GM20000 (cell line): ENCODE measurements around the gene CCR6.

Experiments used
- DNase-seq: peaks from one replicate; pipeline ENCODE4 v3.0.0; 2012; ENCODE audit warnings: low spot score
- TF ChIP-seq, protein P1 (sequence below): IDR thresholded peaks from 2 replicates; pipeline ENCODE4 v1.5.1; 2012; ENCODE audit warnings: mild to moderate bottlenecking, control low read depth; ENCODE audit errors: extremely low read depth, missing control alignments

Gene CCR6

DNA sequence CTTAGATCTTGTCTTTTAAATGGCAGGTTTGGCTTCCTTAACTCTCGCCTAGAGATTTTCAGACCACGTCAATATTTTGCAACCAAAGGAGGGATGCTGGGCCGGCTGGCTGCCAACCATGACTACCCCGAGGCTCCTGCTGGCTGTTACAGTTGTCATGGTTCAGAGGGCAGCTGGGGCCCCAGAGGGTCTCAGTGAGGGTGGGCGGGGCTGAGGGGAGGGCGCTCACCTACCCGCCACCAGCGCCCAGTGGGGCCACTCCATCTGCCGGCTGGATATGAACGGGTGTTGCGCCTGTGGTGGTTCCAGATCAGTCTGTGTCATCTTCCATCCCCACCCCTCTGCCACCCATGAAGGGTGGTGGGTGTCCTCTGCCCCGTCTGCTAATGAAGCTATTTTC is 22.6 kb downstream of the CCR6 start:
- DNase-seq = no peak
- TF ChIP-seq, protein P1, sequence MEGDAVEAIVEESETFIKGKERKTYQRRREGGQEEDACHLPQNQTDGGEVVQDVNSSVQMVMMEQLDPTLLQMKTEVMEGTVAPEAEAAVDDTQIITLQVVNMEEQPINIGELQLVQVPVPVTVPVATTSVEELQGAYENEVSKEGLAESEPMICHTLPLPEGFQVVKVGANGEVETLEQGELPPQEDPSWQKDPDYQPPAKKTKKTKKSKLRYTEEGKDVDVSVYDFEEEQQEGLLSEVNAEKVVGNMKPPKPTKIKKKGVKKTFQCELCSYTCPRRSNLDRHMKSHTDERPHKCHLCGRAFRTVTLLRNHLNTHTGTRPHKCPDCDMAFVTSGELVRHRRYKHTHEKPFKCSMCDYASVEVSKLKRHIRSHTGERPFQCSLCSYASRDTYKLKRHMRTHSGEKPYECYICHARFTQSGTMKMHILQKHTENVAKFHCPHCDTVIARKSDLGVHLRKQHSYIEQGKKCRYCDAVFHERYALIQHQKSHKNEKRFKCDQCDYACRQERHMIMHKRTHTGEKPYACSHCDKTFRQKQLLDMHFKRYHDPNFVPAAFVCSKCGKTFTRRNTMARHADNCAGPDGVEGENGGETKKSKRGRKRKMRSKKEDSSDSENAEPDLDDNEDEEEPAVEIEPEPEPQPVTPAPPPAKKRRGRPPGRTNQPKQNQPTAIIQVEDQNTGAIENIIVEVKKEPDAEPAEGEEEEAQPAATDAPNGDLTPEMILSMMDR = no peak

DNA sequence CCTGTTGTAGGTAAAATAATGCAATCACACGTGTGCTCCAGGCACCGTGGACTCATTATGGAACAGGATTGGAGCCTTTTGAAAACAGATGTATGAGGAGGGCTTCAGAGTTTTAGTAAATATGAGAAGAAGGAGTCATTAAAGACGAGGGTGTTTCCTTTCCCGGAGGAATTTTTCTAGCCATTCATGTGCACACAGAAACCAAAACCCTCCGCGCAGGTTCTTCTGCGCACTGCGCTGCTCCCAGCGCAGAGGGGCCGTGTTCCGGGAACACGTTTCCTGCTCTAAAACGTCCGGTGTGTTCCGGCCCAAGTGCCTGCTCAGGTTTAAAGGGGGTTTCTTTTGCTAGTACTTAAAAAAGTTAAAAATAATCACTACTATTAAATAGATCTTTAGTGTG is 23.2 kb downstream of the CCR6 start:
- DNase-seq = no peak
- TF ChIP-seq, protein P1 = no peak

DNA sequence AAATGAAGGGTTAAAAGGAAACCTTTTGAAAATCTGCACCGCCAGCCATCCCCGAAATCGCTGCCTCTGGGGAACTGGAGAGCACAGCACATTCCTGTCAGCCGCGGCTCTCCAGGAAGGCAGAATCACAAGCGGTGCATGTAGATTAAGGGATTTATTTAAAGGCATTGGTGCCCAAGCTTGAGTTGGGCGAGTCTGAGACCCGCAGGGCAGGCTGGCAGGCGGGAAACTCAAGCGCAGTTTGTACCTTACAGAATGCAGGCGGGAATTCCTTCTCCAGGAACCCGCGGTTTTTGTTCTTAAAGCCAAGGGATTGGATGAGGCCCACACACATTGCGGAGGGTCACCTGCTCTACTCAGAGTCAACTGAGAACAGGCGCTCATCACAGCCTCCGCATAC is 24.1 kb downstream of the CCR6 start:
- TF ChIP-seq, protein P1 = no peak
- DNase-seq = no peak

DNA sequence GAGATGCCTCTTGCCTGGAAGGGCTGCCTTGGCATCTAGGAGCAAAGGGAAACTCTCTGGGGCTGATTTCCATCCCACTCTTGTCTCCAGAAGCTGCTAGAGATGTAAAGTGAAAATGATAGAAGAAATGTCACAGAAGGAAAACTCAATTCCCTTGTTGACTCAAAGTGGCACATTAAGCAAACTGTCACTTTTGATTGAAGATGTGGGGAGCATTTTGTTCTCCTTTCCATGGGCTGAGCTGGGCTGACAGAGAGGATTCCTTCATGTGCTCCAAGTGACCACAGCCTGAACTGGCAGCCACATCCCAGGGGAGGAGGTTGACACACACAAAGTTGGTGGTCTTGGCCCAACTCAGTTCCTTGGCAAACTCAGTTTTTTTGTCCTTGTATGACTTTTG is 25.1 kb downstream of the CCR6 start:
- no peak for DNase-seq
- TF ChIP-seq, protein P1 = no peak

DNA sequence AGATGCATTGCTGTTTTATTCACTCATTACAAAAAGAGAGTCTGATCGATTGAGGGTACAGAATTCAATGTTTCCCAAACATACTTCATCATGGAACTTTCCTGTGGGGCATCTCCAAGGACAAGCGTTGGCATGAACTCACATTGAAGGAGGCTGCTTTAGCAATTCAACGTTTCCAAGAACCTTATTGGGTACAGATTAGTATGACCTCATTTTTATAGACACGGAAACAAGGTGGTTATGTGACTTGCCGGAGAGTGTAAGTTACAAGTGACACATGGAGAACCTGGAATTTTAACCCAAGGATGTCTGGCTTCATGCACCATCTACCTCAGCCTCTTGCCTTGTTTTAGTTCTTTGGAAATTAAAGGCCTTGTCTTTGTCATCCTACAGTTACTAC is 26.1 kb downstream of the CCR6 start:
- no peak for DNase-seq
- TF ChIP-seq, protein P1 = no peak

DNA sequence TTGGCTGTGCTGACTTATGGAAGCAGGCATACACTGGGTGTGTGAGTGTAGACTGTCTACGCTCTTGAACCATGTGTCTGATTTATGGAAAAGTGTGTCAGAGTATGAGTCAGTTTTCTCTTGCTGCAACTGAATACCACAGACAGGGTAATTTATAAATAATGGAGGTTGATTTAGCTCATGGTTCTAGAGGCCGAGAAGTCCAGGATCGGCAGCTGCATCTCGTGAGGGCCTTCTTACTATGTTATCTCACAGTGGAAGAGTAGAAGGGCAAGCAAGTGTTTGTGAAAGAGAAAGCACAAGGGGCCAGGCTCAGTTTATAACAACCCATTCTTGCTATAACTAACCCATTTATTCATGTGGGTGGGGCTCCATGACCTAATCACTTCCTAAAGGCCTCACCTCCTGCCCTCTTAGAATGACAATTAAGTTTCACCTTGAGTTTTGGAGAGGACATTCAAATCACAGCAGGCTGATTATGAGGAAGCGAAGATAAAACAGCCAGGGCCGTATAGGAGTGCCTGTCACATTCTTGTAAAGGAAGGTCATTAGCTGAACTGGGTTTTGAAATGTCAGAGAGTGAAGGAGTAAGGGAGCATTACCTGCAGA is 28.1 kb downstream of the CCR6 start:
- DNase-seq = peak; percentile 80
- TF ChIP-seq, protein P1 = no peak

DNA sequence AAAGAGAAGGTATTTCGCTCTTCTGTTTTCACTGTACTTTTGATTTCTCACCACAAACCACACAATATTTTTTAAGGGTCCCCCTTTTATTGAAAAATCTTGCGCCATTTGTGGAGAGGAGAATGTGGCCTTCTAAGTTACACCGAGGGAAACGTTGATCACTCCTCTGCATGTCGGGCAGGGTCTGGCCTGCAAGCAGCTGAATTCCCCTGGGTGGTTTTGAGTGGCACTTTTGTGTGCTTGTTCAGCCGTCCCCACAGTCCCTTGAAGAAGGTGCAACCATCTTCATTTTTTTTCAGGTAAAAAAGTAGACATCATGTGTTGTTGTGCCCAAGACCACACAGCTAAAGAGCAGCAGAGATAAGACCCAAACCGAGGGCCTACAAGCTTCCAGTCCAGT is 28.8 kb downstream of the CCR6 start:
- TF ChIP-seq, protein P1 = no peak
- no peak for DNase-seq
